SU-DHL-6 (cell line): Measurements from ENCODE around the gene ITPR1.

ENCODE experiments used
- H2AFZ ChIP-seq: fragments of 200-600 bp; sonication (generic); 2 replicates; pipeline ENCODE4 v1.6.1; 2014; ENCODE audit warnings: low read depth, mild to moderate bottlenecking, moderate library complexity, mixed read lengths, antibody characterized with exemption, low read length; ENCODE audit not compliant: severe bottlenecking
- H3F3A ChIP-seq: fragments of 200-600 bp; shearing (Covaris generic); 2 replicates; pipeline ENCODE4 v1.6.0; 2016; ENCODE audit warnings: antibody characterized with exemption, mild to moderate bottlenecking; ENCODE audit not compliant: insufficient read depth
- H3K27ac ChIP-seq: fragments of 200-600 bp; sonication (generic); 2 replicates; pipeline ENCODE4 v1.5.1; 2016; ENCODE audit warnings: low read depth, mild to moderate bottlenecking, low read length, moderate library complexity, mixed read lengths
- H3K27me3 ChIP-seq: fragments of 200-600 bp; sonication (generic), shearing (Covaris generic); 2 replicates; pipeline ENCODE4 v1.6.0; 2014; ENCODE audit warnings: mild to moderate bottlenecking, low read length
- H3K36me3 ChIP-seq: fragments of 200-600 bp; sonication (generic); 2 replicates; pipeline ENCODE4 v1.6.1; 2014; ENCODE audit warnings: mild to moderate bottlenecking, low read length, mixed read lengths
- H3K4me2 ChIP-seq: fragments of 300-600, 200-600 bp; shearing (Covaris generic), sonication (generic); 2 replicates; pipeline ENCODE4 v1.6.0; 2014; ENCODE audit warnings: low read length, low read depth, mild to moderate bottlenecking; ENCODE audit not compliant: poor library complexity, severe bottlenecking
- H3K4me3 ChIP-seq: fragments of 200-600 bp; sonication (generic); 2 replicates; pipeline ENCODE4 v1.5.1; 2014; ENCODE audit warnings: antibody characterized with exemption, low read length, mild to moderate bottlenecking, mixed read lengths; ENCODE audit not compliant: insufficient read depth, poor library complexity, severe bottlenecking
- H3K79me2 ChIP-seq: fragments of 200-600 bp; sonication (generic); 2 replicates; pipeline ENCODE4 v1.6.1; 2014; ENCODE audit warnings: mild to moderate bottlenecking, low read length, moderate library complexity; ENCODE audit not compliant: insufficient read depth
- H3K9ac ChIP-seq: fragments of 200-600 bp; sonication (generic); 2 replicates; pipeline ENCODE4 v1.7.0; 2014; ENCODE audit warnings: mild to moderate bottlenecking, low read length
- H3K9me2 ChIP-seq: fragments of 200-600 bp; sonication (generic); replicated peaks from 2 replicates; pipeline ENCODE4 v1.6.1; 2014; ENCODE audit warnings: low read length; ENCODE audit not compliant: insufficient read depth
- H3K9me3 ChIP-seq: fragments of 200-600 bp; sonication (generic); 2 replicates; pipeline ENCODE4 v1.6.1; 2014; ENCODE audit warnings: low read length, mixed read lengths; ENCODE audit not compliant: insufficient read depth
- H4K20me1 ChIP-seq: fragments of 200-600 bp; sonication (generic); 2 replicates; pipeline ENCODE4 v1.6.1; 2014; ENCODE audit warnings: low read depth, mild to moderate bottlenecking, antibody characterized with exemption, low read length, moderate library complexity, mixed read lengths
- CTCF ChIP-seq: fragments of 200-600 bp; sonication (generic); IDR thresholded peaks from one replicate; pipeline ENCODE4 v1.5.1; 2017; ENCODE audit warnings: antibody characterized with exemption, mild to moderate bottlenecking, low read length, moderate library complexity; ENCODE audit not compliant: insufficient read depth, poor library complexity, severe bottlenecking
- EZH2phosphoT487 ChIP-seq: fragments of 200-600 bp; sonication (generic), shearing (Covaris generic); conservative IDR thresholded peaks from 2 replicates; pipeline ENCODE4 v1.6.1; 2018; ENCODE audit warnings: mild to moderate bottlenecking, antibody characterized with exemption, low read length, moderate library complexity, mixed read lengths

Gene ITPR1

GRCh38 chr3:4564928-4565586, 71.9 kb downstream of the ITPR1 start:
- Histone ChIP-seq H3K9me2 (no peaks in the 10 kb centered on the region), H3K27me3 (no peaks in the 10 kb centered on the region), H3K9ac (no peak overlapping the region), H3F3A (no peaks in the 10 kb centered on the region), H3K79me2 (no peaks in the 10 kb centered on the region), H3K4me2 (no peak overlapping the region), H2AFZ (no peak overlapping the region), H4K20me1 (no peaks in the 10 kb centered on the region), H3K36me3 (no peaks in the 10 kb centered on the region), H3K9me3 (no peaks in the 10 kb centered on the region), H3K4me3 (no peak overlapping the region), H3K27ac (no peak overlapping the region)
- TF ChIP-seq EZH2phosphoT487 (no peak), CTCF (no peak)

GRCh38 chr3:4565809-4566501, 72.8 kb downstream of the ITPR1 start:
- no peaks in the 10 kb centered on the region for H3K9me3 ChIP-seq
- no peaks in the 10 kb centered on the region for H3K27me3 ChIP-seq
- H3K4me2 ChIP-seq, result no peak overlapping the region
- H3K79me2 ChIP-seq, result no peaks in the 10 kb centered on the region
- H3K9ac ChIP-seq, result no peak overlapping the region
- no peak overlapping the region for H2AFZ ChIP-seq
- H3K27ac ChIP-seq, result no peak overlapping the region
- H3F3A ChIP-seq, result no peaks in the 10 kb centered on the region
- H3K9me2 ChIP-seq, result no peaks in the 10 kb centered on the region
- H3K36me3 ChIP-seq, result no peaks in the 10 kb centered on the region
- H4K20me1 ChIP-seq, result no peaks in the 10 kb centered on the region
- no peak overlapping the region for H3K4me3 ChIP-seq
- TF ChIP-seq EZH2phosphoT487, result no peak
- TF ChIP-seq CTCF, result no peak

- no peak overlapping the region for H3K4me3 ChIP-seq
- no peaks in the 10 kb centered on the region for H3K9me3 ChIP-seq
- no peak overlapping the region for H3K9ac ChIP-seq
- no peak overlapping the region for H2AFZ ChIP-seq
- H3K79me2 ChIP-seq, result no peaks in the 10 kb centered on the region
- H3K9me2 ChIP-seq, result no peaks in the 10 kb centered on the region
- no peaks in the 10 kb centered on the region for H4K20me1 ChIP-seq
- H3F3A ChIP-seq, result no peaks in the 10 kb centered on the region
- no peaks in the 10 kb centered on the region for H3K27me3 ChIP-seq
- no peak overlapping the region for H3K4me2 ChIP-seq
- H3K27ac ChIP-seq, result no peak overlapping the region
- TF ChIP-seq CTCF, result no peak
- no peak for TF ChIP-seq EZH2phosphoT487
- H3K36me3 ChIP-seq, result no peaks in the 10 kb centered on the region
Measured at GRCh38 chr3:4568841-4569240, 75.7 kb downstream of the ITPR1 start.
